ENCODE data around the gene ARHGAP29.

GRCh38 chr1:94283462-94283861 is 46.1 kb upstream of the ARHGAP29 start:
- TF ChIP-seq CTCF (conservative IDR thresholded peaks at IDR 0.05) = no peak
- TF ChIP-seq ZFX (IDR thresholded peaks at IDR 0.05) = no peak

Data from C4-2B (cell line).